Measurements from ENCODE around the gene LAG3.

The LAG3 gene

GRCh38 chr12:6821591-6822425 lies 49.5 kb downstream of the LAG3 start, which contains the start of gene GPR162:
Gene GPR162 (plus strand): TSS chr12:6821821. CDS start chr12:6823899, 2,078 bp downstream.
- ATAC-seq (ENCODE audit: low read depth) (peak; percentile 10; the same call in 2 of the 3 replicates), DNase-seq (ENCODE audit: low spot score) (no peak)
- H3K9me3 ChIP-seq (ENCODE audit: severe bottlenecking), result no peaks in the 10 kb centered on the region
- TF ChIP-seq CTCF (IDR thresholded peaks at IDR 0.05; ENCODE audit: poor library complexity, severe bottlenecking), result no peak
- H3K27me3 ChIP-seq (ENCODE audit: insufficient read depth, poor library complexity, severe bottlenecking), result peaks cover 20% of the 10 kb centered on the region
- no peak within 1 kb of the TSS for H3K27ac ChIP-seq (ENCODE audit: poor library complexity, severe bottlenecking)
- H3K4me3 ChIP-seq (ENCODE audit: severe bottlenecking), result no peak within 1 kb of the TSS
- no peaks in the 10 kb centered on the region for H3K36me3 ChIP-seq (ENCODE audit: low read depth)
- H3K4me1 ChIP-seq (ENCODE audit: insufficient read depth, poor library complexity, severe bottlenecking), result no peaks in the 10 kb centered on the region

- Histone ChIP-seq H3K27me3 (ENCODE audit: insufficient read depth, poor library complexity, severe bottlenecking) (peaks cover 20% of the 10 kb centered on the region), H3K4me1 (ENCODE audit: insufficient read depth, poor library complexity, severe bottlenecking) (peaks cover 3% of the 10 kb centered on the region), H3K9me3 (ENCODE audit: severe bottlenecking) (no peaks in the 10 kb centered on the region), H3K27ac (ENCODE audit: poor library complexity, severe bottlenecking) (no peak overlapping the region), H3K4me3 (ENCODE audit: severe bottlenecking) (no peak overlapping the region), H3K36me3 (ENCODE audit: low read depth) (no peaks in the 10 kb centered on the region)
- ATAC-seq (ENCODE audit: low read depth), result no peak
- no peak for TF ChIP-seq CTCF (IDR thresholded peaks at IDR 0.05; ENCODE audit: poor library complexity, severe bottlenecking)
- DNase-seq (ENCODE audit: low spot score), result no peak
Observed at GRCh38 chr12:6822426-6823135, 50.3 kb downstream of the LAG3 start.

- H3K4me1 ChIP-seq (ENCODE audit: insufficient read depth, poor library complexity, severe bottlenecking), result peaks cover 3% of the 10 kb centered on the region
- ATAC-seq (ENCODE audit: low read depth), result no peak
Observed at GRCh38 chr12:6823182-6824084, 51.1 kb downstream of the LAG3 start.

More at GRCh38 chr12:6823182-6824084, 51.1 kb downstream of the LAG3 start:
- no peak for TF ChIP-seq CTCF (IDR thresholded peaks at IDR 0.05; ENCODE audit: poor library complexity, severe bottlenecking)
- no peak overlapping the region for H3K4me3 ChIP-seq (ENCODE audit: severe bottlenecking)
- H3K36me3 ChIP-seq (ENCODE audit: low read depth), result no peaks in the 10 kb centered on the region
- H3K9me3 ChIP-seq (ENCODE audit: severe bottlenecking), result no peaks in the 10 kb centered on the region
- H3K27me3 ChIP-seq (ENCODE audit: insufficient read depth, poor library complexity, severe bottlenecking), result peaks cover 20% of the 10 kb centered on the region
- no peak overlapping the region for H3K27ac ChIP-seq (ENCODE audit: poor library complexity, severe bottlenecking)
- DNase-seq (ENCODE audit: low spot score), result no peak
